ENCODE measurements around the gene AAMP. TPM values are rescaled to one million over a fixed set of nuclear protein-coding genes. Genes with fewer than 3 reads are reported as not detected.

The AAMP gene
- total and polyA plus RNA-seq, 5 donors: 44.3 to 56.6 (median 51.1) TPM

- peak; percentile 68 to 70 (median 69) for DNase-seq
- intact Hi-C loops (cut with DNase I): no loop called here
These were observed 14.3 kb upstream of the AAMP start for GRCh38 chr2:218284106-218284811.

GRCh38 chr2:218282173-218282991, 12.4 kb upstream of the AAMP start:
- H3K27ac ChIP-seq (ENCODE audit: low read length): peak overlapping the region; percentile 69
- peaks cover 29% of the 10 kb centered on the region for H3K4me1 ChIP-seq (ENCODE audit: control insufficient read depth, insufficient read depth, low read length)
- peak in 2 of 3 donors; percentile 60 to 71 for DNase-seq
- intact Hi-C loops (cut with DNase I): no loop called here
- 52% methylated on average over 17 of the region's 17 CpGs for WGBS
- no peak overlapping the region for H3K4me3 ChIP-seq (ENCODE audit: low read length)
- no peak for ATAC-seq
- no peaks in the 10 kb centered on the region for H3K27me3 ChIP-seq (ENCODE audit: control insufficient read depth, insufficient read depth)
- H3K9me3 ChIP-seq (ENCODE audit: control insufficient read depth, low read length): no peaks in the 10 kb centered on the region

More at GRCh38 chr2:218284106-218284811, 14.3 kb upstream of the AAMP start:
- H3K27me3 ChIP-seq (ENCODE audit: control insufficient read depth, insufficient read depth): no peaks in the 10 kb centered on the region
- H3K9me3 ChIP-seq (ENCODE audit: control insufficient read depth, low read length): no peaks in the 10 kb centered on the region
- ATAC-seq: peak in 1 of 2 donors; percentile 4
- H3K27ac ChIP-seq (ENCODE audit: low read length): peak overlapping the region; percentile 8
- WGBS: 64% methylated on average over 16 of the region's 16 CpGs
- H3K4me3 ChIP-seq (ENCODE audit: low read length): no peak overlapping the region
- H3K4me1 ChIP-seq (ENCODE audit: control insufficient read depth, insufficient read depth, low read length): peaks cover 32% of the 10 kb centered on the region

- Histone ChIP-seq H3K27me3 (ENCODE audit: control insufficient read depth, insufficient read depth) (no peaks in the 10 kb centered on the region), H3K4me3 (ENCODE audit: low read length) (no peak overlapping the region), H3K4me1 (ENCODE audit: control insufficient read depth, insufficient read depth, low read length) (peaks cover 27% of the 10 kb centered on the region), H3K27ac (ENCODE audit: low read length) (peak overlapping the region; percentile 69), H3K9me3 (ENCODE audit: control insufficient read depth, low read length) (no peaks in the 10 kb centered on the region)
- DNase-seq: no peak
- WGBS: 49% methylated on average over 3 of the region's 3 CpGs
- intact Hi-C loops (cut with DNase I): no loop called here
- ATAC-seq: no peak
These were observed 11.5 kb upstream of the AAMP start for GRCh38 chr2:218281449-218281848.

GRCh38 chr2:218280260-218280870, 10.4 kb upstream of the AAMP start:
- Histone ChIP-seq H3K4me1 (ENCODE audit: control insufficient read depth, insufficient read depth, low read length) (peaks cover 19% of the 10 kb centered on the region), H3K27me3 (ENCODE audit: control insufficient read depth, insufficient read depth) (no peaks in the 10 kb centered on the region), H3K27ac (ENCODE audit: low read length) (no peak overlapping the region), H3K4me3 (ENCODE audit: low read length) (no peak overlapping the region), H3K9me3 (ENCODE audit: control insufficient read depth, low read length) (no peaks in the 10 kb centered on the region)
- WGBS: 91% methylated on average over 14 of the region's 14 CpGs
- DNase-seq: peak in 1 of 3 donors; percentile 55
- ATAC-seq: no peak
- intact Hi-C loops (cut with DNase I): no loop called here

GRCh38 chr2:218278531-218279360, 8.8 kb upstream of the AAMP start:
- Histone ChIP-seq H3K27me3 (ENCODE audit: control insufficient read depth, insufficient read depth) (no peaks in the 10 kb centered on the region), H3K9me3 (ENCODE audit: control insufficient read depth, low read length) (no peaks in the 10 kb centered on the region), H3K27ac (ENCODE audit: low read length) (no peak overlapping the region), H3K4me3 (ENCODE audit: low read length) (no peak overlapping the region), H3K4me1 (ENCODE audit: control insufficient read depth, insufficient read depth, low read length) (peaks cover 10% of the 10 kb centered on the region)
- 78% methylated on average over 16 of the region's 16 CpGs for WGBS
- intact Hi-C loops (cut with DNase I): no loop called here
- ATAC-seq: no peak
- DNase-seq: peak in 1 of 3 donors; percentile 53

GRCh38 chr2:218277921-218278320, 8.0 kb upstream of the AAMP start:
- Histone ChIP-seq H3K4me3 (ENCODE audit: low read length) (no peak overlapping the region), H3K4me1 (ENCODE audit: control insufficient read depth, insufficient read depth, low read length) (peaks cover 9% of the 10 kb centered on the region), H3K9me3 (ENCODE audit: control insufficient read depth, low read length) (no peaks in the 10 kb centered on the region), H3K27ac (ENCODE audit: low read length) (no peak overlapping the region), H3K27me3 (ENCODE audit: control insufficient read depth, insufficient read depth) (no peaks in the 10 kb centered on the region)
- WGBS: 85% methylated on average over 7 of the region's 7 CpGs
- ATAC-seq: no peak
- intact Hi-C loops (cut with DNase I): no loop called here
- DNase-seq: no peak

GRCh38 chr2:218276986-218277755, 7.2 kb upstream of the AAMP start:
- Histone ChIP-seq H3K9me3 (ENCODE audit: control insufficient read depth, low read length) (no peaks in the 10 kb centered on the region), H3K4me1 (ENCODE audit: control insufficient read depth, insufficient read depth, low read length) (peaks cover 3% of the 10 kb centered on the region), H3K27me3 (ENCODE audit: control insufficient read depth, insufficient read depth) (no peaks in the 10 kb centered on the region), H3K27ac (ENCODE audit: low read length) (no peak overlapping the region), H3K4me3 (ENCODE audit: low read length) (no peak overlapping the region)
- ATAC-seq (no peak), DNase-seq (no peak)
- 75% methylated on average over 12 of the region's 12 CpGs for WGBS
- intact Hi-C loops (cut with DNase I): no loop called here

- WGBS: 76% methylated on average over 9 of the region's 9 CpGs
- Histone ChIP-seq H3K27ac (ENCODE audit: low read length) (no peak overlapping the region), H3K4me1 (ENCODE audit: control insufficient read depth, insufficient read depth, low read length) (peaks cover 3% of the 10 kb centered on the region), H3K4me3 (ENCODE audit: low read length) (no peak overlapping the region), H3K9me3 (ENCODE audit: control insufficient read depth, low read length) (no peaks in the 10 kb centered on the region), H3K27me3 (ENCODE audit: control insufficient read depth, insufficient read depth) (no peaks in the 10 kb centered on the region)
- ATAC-seq (no peak), DNase-seq (peak in 1 of 3 donors; percentile 36)
- intact Hi-C loops (cut with DNase I): no loop called here
These were observed 5.6 kb upstream of the AAMP start for GRCh38 chr2:218275371-218276072.

GRCh38 chr2:218274586-218274985, 4.6 kb upstream of the AAMP start:
- Histone ChIP-seq H3K27ac (ENCODE audit: low read length) (no peak overlapping the region), H3K4me3 (ENCODE audit: low read length) (no peak overlapping the region), H3K4me1 (ENCODE audit: control insufficient read depth, insufficient read depth, low read length) (peaks cover 3% of the 10 kb centered on the region), H3K27me3 (ENCODE audit: control insufficient read depth, insufficient read depth) (no peaks in the 10 kb centered on the region), H3K9me3 (ENCODE audit: control insufficient read depth, low read length) (no peaks in the 10 kb centered on the region)
- intact Hi-C loops (cut with DNase I): no loop called here
- ATAC-seq: no peak
- no peak for DNase-seq
- WGBS: 60% methylated on average over 4 of the region's 4 CpGs

- H3K4me1 ChIP-seq (ENCODE audit: control insufficient read depth, insufficient read depth, low read length): peaks cover 6% of the 10 kb centered on the region
- H3K9me3 ChIP-seq (ENCODE audit: control insufficient read depth, low read length): no peaks in the 10 kb centered on the region
- no peak for DNase-seq
- intact Hi-C loops (cut with DNase I): no loop called here
- no peaks in the 10 kb centered on the region for H3K27me3 ChIP-seq (ENCODE audit: control insufficient read depth, insufficient read depth)
- WGBS: 80% methylated on average over 2 of the region's 2 CpGs
- H3K4me3 ChIP-seq (ENCODE audit: low read length): no peak overlapping the region
- no peak for ATAC-seq
- no peak overlapping the region for H3K27ac ChIP-seq (ENCODE audit: low read length)
These were observed 3.9 kb upstream of the AAMP start for GRCh38 chr2:218273908-218274249.
